ENCODE measurements around the gene ITGB7. TPM values are rescaled to one million over a fixed set of nuclear protein-coding genes. Genes with fewer than 3 reads are reported as not detected.

ITGB7 gene
- 0.07 TPM for polyA plus RNA-seq (2013, experiment 1 of 2)
- 0.03 TPM for polyA plus RNA-seq (2013, experiment 2 of 2)

- Histone ChIP-seq H3K4me1 (ENCODE audit: control insufficient read depth in 2 of 2, insufficient read depth in 1 of 2, low read depth in 1 of 2, low read length in 2 of 2) (peaks cover 1 to 2% of the 10 kb centered on the region in 2 donors), H2BK12ac (ENCODE audit: low read length) (no peak within 1 kb of the TSS), H3K14ac (ENCODE audit: low read length) (no peak within 1 kb of the TSS), H3K9ac (ENCODE audit: low read depth, low read length, poor library complexity) (no peak within 1 kb of the TSS), H4K8ac (ENCODE audit: low read depth, low read length) (no peak within 1 kb of the TSS), H4K91ac (ENCODE audit: low read depth, low read length, poor library complexity) (no peak within 1 kb of the TSS), H2BK5ac (ENCODE audit: low read length) (no peak within 1 kb of the TSS), H3K27me3 (ENCODE audit: control insufficient read depth in 3 of 3, insufficient read depth in 3 of 3, low read depth in 1 of 3, low read length in 3 of 3) (peaks cover 0 to 25% (median 0%) of the 10 kb centered on the region in 3 experiments), H2BK120ac (ENCODE audit: low read depth, low read length) (no peak within 1 kb of the TSS), H3K9me3 (replicated peaks in 1 of 2; ENCODE audit: control insufficient read depth in 2 of 2, insufficient read depth in 1 of 2, low read depth in 1 of 2, low read length in 2 of 2) (no peaks in the 10 kb centered on the region), H3K27ac (replicated peaks; ENCODE audit: low read length) (no peak within 1 kb of the TSS), H2BK15ac (ENCODE audit: low read length) (no peak within 1 kb of the TSS), H2AK5ac (ENCODE audit: low read depth, low read length) (no peak within 1 kb of the TSS), H3K4me3 (ENCODE audit: low read length in 2 of 2) (no peak within 1 kb of the TSS), H2AFZ (ENCODE audit: low read length) (peak within 1 kb of the TSS; percentile 63), H3K23ac (ENCODE audit: low read depth, low read length, poor library complexity) (no peak within 1 kb of the TSS), H3K79me1 (ENCODE audit: low read depth, low read length) (no peaks in the 10 kb centered on the region), H3K4me2 (ENCODE audit: insufficient read depth, low read length, poor library complexity, severe bottlenecking) (no peak within 1 kb of the TSS), H3K4ac (ENCODE audit: low read length) (no peak within 1 kb of the TSS), H3K18ac (ENCODE audit: low read length) (no peak within 1 kb of the TSS), H3K36me3 (replicated peaks in 1 of 2; ENCODE audit: control insufficient read depth in 2 of 2, insufficient read depth in 2 of 2, low read length in 2 of 2) (no peaks in the 10 kb centered on the region)
- WGBS, 2 donors (ENCODE audit: extremely low coverage in 2 of 2, insufficient read length in 2 of 2, insufficient replicate concordance in 1 of 2): no CpG with 5 or more reads among the region's 5 CpGs
- no peak for DNase-seq (ENCODE audit: low spot score)
Observed at GRCh38 chr12:53207042-53207441, at the start of gene ITGB7. Gene ITGB7, minus strand, starts transcription at chr12:53207251. Its CDS starts 6,808 bp downstream, at chr12:53200443.

- Histone ChIP-seq H3K4me2 (ENCODE audit: insufficient read depth, low read length, poor library complexity, severe bottlenecking) (no peak overlapping the region), H2BK15ac (ENCODE audit: low read length) (no peak overlapping the region), H3K4me1 (ENCODE audit: control insufficient read depth in 2 of 2, insufficient read depth in 1 of 2, low read depth in 1 of 2, low read length in 2 of 2) (peaks cover 12% of the 10 kb centered on the region in 2 donors), H2AK5ac (ENCODE audit: low read depth, low read length) (no peak overlapping the region), H3K27ac (replicated peaks; ENCODE audit: low read length) (no peak overlapping the region), H3K79me1 (ENCODE audit: low read depth, low read length) (peaks cover 7% of the 10 kb centered on the region), H4K91ac (ENCODE audit: low read depth, low read length, poor library complexity) (no peak overlapping the region), H3K9me3 (replicated peaks in 1 of 2; ENCODE audit: control insufficient read depth in 2 of 2, insufficient read depth in 1 of 2, low read depth in 1 of 2, low read length in 2 of 2) (no peaks in the 10 kb centered on the region), H2BK12ac (ENCODE audit: low read length) (no peak overlapping the region), H3K23ac (ENCODE audit: low read depth, low read length, poor library complexity) (no peak overlapping the region), H4K8ac (ENCODE audit: low read depth, low read length) (no peak overlapping the region), H3K27me3 (ENCODE audit: control insufficient read depth in 3 of 3, insufficient read depth in 3 of 3, low read depth in 1 of 3, low read length in 3 of 3) (peaks cover 0 to 1% (median 0%) of the 10 kb centered on the region in 3 experiments), H3K18ac (ENCODE audit: low read length) (no peak overlapping the region), H2BK5ac (ENCODE audit: low read length) (no peak overlapping the region), H3K14ac (ENCODE audit: low read length) (no peak overlapping the region), H3K36me3 (replicated peaks in 1 of 2; ENCODE audit: control insufficient read depth in 2 of 2, insufficient read depth in 2 of 2, low read length in 2 of 2) (peaks cover 8 to 9% of the 10 kb centered on the region in 2 donors), H2BK120ac (ENCODE audit: low read depth, low read length) (no peak overlapping the region), H3K9ac (ENCODE audit: low read depth, low read length, poor library complexity) (no peak overlapping the region), H3K4me3 (ENCODE audit: low read length in 2 of 2) (no peak overlapping the region), H2AFZ (ENCODE audit: low read length) (no peak overlapping the region), H3K4ac (ENCODE audit: low read length) (no peak overlapping the region)
- no peak for DNase-seq (ENCODE audit: low spot score)
- no CpG with 5 or more reads among the region's 3 CpGs for WGBS, 2 donors (ENCODE audit: extremely low coverage in 2 of 2, insufficient read length in 2 of 2, insufficient replicate concordance in 1 of 2)
Observed at GRCh38 chr12:53255996-53256395, 48.9 kb upstream of the ITGB7 start.

GRCh38 chr12:53254816-53255545, 47.9 kb upstream of the ITGB7 start:
- Histone ChIP-seq H3K4me1 (ENCODE audit: control insufficient read depth in 2 of 2, insufficient read depth in 1 of 2, low read depth in 1 of 2, low read length in 2 of 2) (peaks cover 12% of the 10 kb centered on the region in 2 donors), H3K23ac (ENCODE audit: low read depth, low read length, poor library complexity) (no peak overlapping the region), H4K8ac (ENCODE audit: low read depth, low read length) (no peak overlapping the region), H2AFZ (ENCODE audit: low read length) (no peak overlapping the region), H3K27me3 (ENCODE audit: control insufficient read depth in 3 of 3, insufficient read depth in 3 of 3, low read depth in 1 of 3, low read length in 3 of 3) (peaks cover 0 to 2% (median 0%) of the 10 kb centered on the region in 3 experiments), H3K79me1 (ENCODE audit: low read depth, low read length) (peaks cover 7% of the 10 kb centered on the region), H2BK5ac (ENCODE audit: low read length) (no peak overlapping the region), H3K14ac (ENCODE audit: low read length) (no peak overlapping the region), H3K9me3 (replicated peaks in 1 of 2; ENCODE audit: control insufficient read depth in 2 of 2, insufficient read depth in 1 of 2, low read depth in 1 of 2, low read length in 2 of 2) (no peaks in the 10 kb centered on the region), H2AK5ac (ENCODE audit: low read depth, low read length) (no peak overlapping the region), H2BK120ac (ENCODE audit: low read depth, low read length) (no peak overlapping the region), H2BK12ac (ENCODE audit: low read length) (no peak overlapping the region), H3K4me3 (ENCODE audit: low read length in 2 of 2) (no peak overlapping the region), H3K36me3 (replicated peaks in 1 of 2; ENCODE audit: control insufficient read depth in 2 of 2, insufficient read depth in 2 of 2, low read length in 2 of 2) (peaks cover 8 to 9% of the 10 kb centered on the region in 2 donors), H2BK15ac (ENCODE audit: low read length) (no peak overlapping the region), H3K4me2 (ENCODE audit: insufficient read depth, low read length, poor library complexity, severe bottlenecking) (no peak overlapping the region), H4K91ac (ENCODE audit: low read depth, low read length, poor library complexity) (no peak overlapping the region), H3K27ac (replicated peaks; ENCODE audit: low read length) (no peak overlapping the region), H3K9ac (ENCODE audit: low read depth, low read length, poor library complexity) (no peak overlapping the region), H3K18ac (ENCODE audit: low read length) (no peak overlapping the region), H3K4ac (ENCODE audit: low read length) (no peak overlapping the region)
- DNase-seq (ENCODE audit: low spot score): no peak
- WGBS, 2 donors (ENCODE audit: extremely low coverage in 2 of 2, insufficient read length in 2 of 2, insufficient replicate concordance in 1 of 2): no CpG with 5 or more reads among the region's 1 CpG

GRCh38 chr12:53253298-53253697, 46.2 kb upstream of the ITGB7 start:
- no CpG with 5 or more reads among the region's 13 CpGs for WGBS, 2 donors (ENCODE audit: extremely low coverage in 2 of 2, insufficient read length in 2 of 2, insufficient replicate concordance in 1 of 2)
- Histone ChIP-seq H2AFZ (ENCODE audit: low read length) (no peak overlapping the region), H3K9ac (ENCODE audit: low read depth, low read length, poor library complexity) (no peak overlapping the region), H2BK12ac (ENCODE audit: low read length) (no peak overlapping the region), H3K18ac (ENCODE audit: low read length) (peak overlapping the region; percentile 4), H3K4me1 (ENCODE audit: control insufficient read depth in 2 of 2, insufficient read depth in 1 of 2, low read depth in 1 of 2, low read length in 2 of 2) (peaks cover 12% of the 10 kb centered on the region in 2 donors), H3K4me3 (ENCODE audit: low read length in 2 of 2) (peak overlapping the region; percentile 41 to 77), H3K4ac (ENCODE audit: low read length) (no peak overlapping the region), H3K79me1 (ENCODE audit: low read depth, low read length) (peaks cover 7% of the 10 kb centered on the region), H2BK120ac (ENCODE audit: low read depth, low read length) (no peak overlapping the region), H3K4me2 (ENCODE audit: insufficient read depth, low read length, poor library complexity, severe bottlenecking) (no peak overlapping the region), H3K14ac (ENCODE audit: low read length) (no peak overlapping the region), H2BK15ac (ENCODE audit: low read length) (no peak overlapping the region), H2BK5ac (ENCODE audit: low read length) (no peak overlapping the region), H3K27ac (replicated peaks; ENCODE audit: low read length) (no peak overlapping the region), H2AK5ac (ENCODE audit: low read depth, low read length) (no peak overlapping the region), H3K27me3 (ENCODE audit: control insufficient read depth in 3 of 3, insufficient read depth in 3 of 3, low read depth in 1 of 3, low read length in 3 of 3) (peaks cover 0 to 2% (median 0%) of the 10 kb centered on the region in 3 experiments), H3K36me3 (replicated peaks in 1 of 2; ENCODE audit: control insufficient read depth in 2 of 2, insufficient read depth in 2 of 2, low read length in 2 of 2) (peaks cover 8 to 9% of the 10 kb centered on the region in 2 donors), H4K8ac (ENCODE audit: low read depth, low read length) (no peak overlapping the region), H3K23ac (ENCODE audit: low read depth, low read length, poor library complexity) (peak overlapping the region; percentile 97), H3K9me3 (replicated peaks in 1 of 2; ENCODE audit: control insufficient read depth in 2 of 2, insufficient read depth in 1 of 2, low read depth in 1 of 2, low read length in 2 of 2) (no peaks in the 10 kb centered on the region), H4K91ac (ENCODE audit: low read depth, low read length, poor library complexity) (no peak overlapping the region)
- DNase-seq (ENCODE audit: low spot score): no peak

All from neuronal stem cell (in vitro differentiated cells).